HepG2 (cell line): Measurements from ENCODE around the gene PDE4D. TPM values are rescaled to one million over a fixed set of nuclear protein-coding genes. Genes with fewer than 3 reads are reported as not detected.

Experiments used
- ATAC-seq: fragments of 200-7000 bp; cut with Tn5 transposase; 3 replicates; pipeline ENCODE4 v1.9.1; 2020; ENCODE audit warnings: mild to moderate bottlenecking, moderate library complexity
- BruUV-seq: library from RNA; stranded (reverse); fragments of 400-500 nt; replicated peaks from 2 replicates; lab custom pipeline; 2021; lab: Mats Ljungman, UMichigan
- CTCF ChIA-PET: fragments of 300-600 bp; formaldehyde crosslinking; extraction: SDS; loops from one replicate; lab custom pipeline; 2021; ENCODE audit warnings: low total read pairs, inconsistent platforms, low intra/inter-chr PET ratio; lab: Yijun Ruan, JAX
- POLR2A ChIA-PET: fragments of 350-600 bp; sonication (Branson Sonifier 250); formaldehyde crosslinking; loops from one replicate; lab custom pipeline; 2020; ENCODE audit warnings: antibody characterized with exemption, inconsistent platforms; lab: Yijun Ruan, JAX
- DNase-seq: peaks from one replicate; pipeline ENCODE4 v3.0.0-alpha.2; 2015; ENCODE audit warnings: low spot score
- FAIRE-seq: peaks from 3 replicates; lab custom pipeline; 2011; peaks lifted over from hg19 to GRCh38; lab: Jason Lieb, UNC
- H2AFZ ChIP-seq: one replicate; pipeline ENCODE4 v1.6.1; 2011; ENCODE audit warnings: low read length, inconsistent platforms
- H3K27ac ChIP-seq: fragments of 300-600 bp; 3 replicates; pipeline ENCODE4 v1.8.0; 2011; ENCODE audit warnings: mixed run types, mild to moderate bottlenecking, mixed read lengths, low read length, inconsistent platforms; ENCODE audit not compliant: insufficient read depth; ENCODE audit errors: extremely low read length
- H3K27me3 ChIP-seq, 2 experiments: fragments of 200-600 bp in 1 of 2; 2 replicates in 1 of 2; 3 replicates in 1 of 2; pipeline versions ENCODE4 v1.6.0 to v1.8.0; 2011; ENCODE audit warnings: low read length in 2 of 2, mild to moderate bottlenecking in 2 of 2, moderate library complexity in 2 of 2, inconsistent platforms in 1 of 2; ENCODE audit not compliant: insufficient read depth in 2 of 2, control insufficient read depth in 1 of 2
- H3K36me3 ChIP-seq, 2 experiments: fragments of 200-600 bp in 1 of 2; replicated peaks in 1 of 2; 2 replicates in 1 of 2; 3 replicates in 1 of 2; pipeline versions ENCODE4 v1.5.1 to v1.8.0; 2011; ENCODE audit warnings: low read length in 2 of 2, inconsistent platforms in 1 of 2; ENCODE audit not compliant: insufficient read depth in 2 of 2, control insufficient read depth in 1 of 2
- H3K4me1 ChIP-seq: 2 replicates; pipeline ENCODE4 v1.5.1; 2012; ENCODE audit warnings: low read length, inconsistent platforms; ENCODE audit not compliant: insufficient read depth
- H3K4me2 ChIP-seq: 2 replicates; pipeline ENCODE4 v1.6.0; 2011; ENCODE audit warnings: low read depth, low read length, inconsistent platforms
- H3K4me3 ChIP-seq, 3 experiments: fragments of 200-600 bp in 1 of 3; sonication (generic), shearing (Covaris generic) in 1 of 3; replicated peaks in 1 of 3; 2 replicates each; pipeline ENCODE4 v1.5.1; 2011 to 2016; ENCODE audit warnings: low read length in 3 of 3, inconsistent platforms in 2 of 3, low read depth in 2 of 3, mild to moderate bottlenecking in 2 of 3, control low read depth in 1 of 3, mixed read lengths in 1 of 3; ENCODE audit not compliant: insufficient read depth in 1 of 3
- H3K79me2 ChIP-seq: one replicate; pipeline ENCODE4 v1.6.1; 2011; ENCODE audit warnings: low read length, inconsistent platforms; ENCODE audit not compliant: insufficient read depth
- H3K9ac ChIP-seq: 2 replicates; pipeline ENCODE4 v1.6.0; 2011; ENCODE audit warnings: mild to moderate bottlenecking, low read depth, low read length, inconsistent platforms; ENCODE audit not compliant: insufficient read depth
- H3K9me3 ChIP-seq: 2 replicates; pipeline ENCODE4 v1.5.1; 2012; ENCODE audit warnings: mild to moderate bottlenecking, low read length
- H4K20me1 ChIP-seq: 2 replicates; pipeline ENCODE4 v1.6.0; 2011; ENCODE audit warnings: inconsistent platforms, mild to moderate bottlenecking, low read length, moderate library complexity; ENCODE audit not compliant: insufficient read depth
- ARID2 ChIP-seq: sonication (generic); formaldehyde crosslinking; IDR thresholded peaks from 2 replicates; pipeline ENCODE4 v1.8.1; 2022; ENCODE audit warnings: mild to moderate bottlenecking, missing genetic modification reagents, borderline replicate concordance
- HNF4A ChIP-seq: sonication (generic); formaldehyde crosslinking; IDR thresholded peaks from 2 replicates; pipeline ENCODE4 v1.4.0; 2020; ENCODE audit warnings: missing genetic modification reagents
- MTA3 ChIP-seq: sonication (generic); formaldehyde crosslinking; IDR thresholded peaks from 2 replicates; pipeline ENCODE4 v1.4.0; 2020; ENCODE audit warnings: missing genetic modification reagents
- NR2F1 ChIP-seq, 2 experiments: fragments of 450-650 bp in 1 of 2; formaldehyde crosslinking in 1 of 2; IDR thresholded peaks; 2 replicates each; pipeline versions ENCODE4 v1.5.0 to v1.6.1; 2016 to 2020; ENCODE audit warnings: mild to moderate bottlenecking in 1 of 2, missing compliant biosample characterization in 1 of 2, missing genetic modification reagents in 1 of 2, moderate library complexity in 1 of 2
- PITX1 ChIP-seq: sonication (generic); formaldehyde crosslinking; IDR thresholded peaks from 2 replicates; pipeline ENCODE4 v1.5.1; 2020; ENCODE audit warnings: mild to moderate bottlenecking, missing genetic modification reagents
- REST ChIP-seq, 2 experiments: IDR thresholded peaks; 2 replicates each; pipeline ENCODE4 v1.6.1; 2011 to 2012; ENCODE audit warnings: low read length in 2 of 2, borderline replicate concordance in 1 of 2, low read depth in 1 of 2, mild to moderate bottlenecking in 1 of 2, moderate library complexity in 1 of 2
- SKI ChIP-seq: fragments of 450-650 bp; IDR thresholded peaks from one replicate; pipeline ENCODE4 v1.6.1; 2018; ENCODE audit warnings: mild to moderate bottlenecking; ENCODE audit not compliant: partially characterized antibody
- ZNF207 ChIP-seq: fragments of 450-650 bp; IDR thresholded peaks from 2 replicates; pipeline ENCODE4 v1.6.1; 2016; ENCODE audit warnings: antibody characterized with exemption, borderline replicate concordance
- ZNF564 ChIP-seq: sonication (generic); formaldehyde crosslinking; IDR thresholded peaks from 2 replicates; pipeline ENCODE4 v1.8.1; 2023; ENCODE audit warnings: mild to moderate bottlenecking, missing genetic modification reagents
- ZNF646 ChIP-seq: sonication (generic); formaldehyde crosslinking; IDR thresholded peaks from 2 replicates; pipeline ENCODE4 v1.9.0; 2021; ENCODE audit warnings: mild to moderate bottlenecking, missing genetic modification reagents
- ZNF768 ChIP-seq: sonication (generic); formaldehyde crosslinking; IDR thresholded peaks from 2 replicates; pipeline ENCODE4 v1.4.0; 2020; ENCODE audit warnings: missing genetic modification reagents
- WGBS: methylation state at CpG from one replicate; pipeline ENCODE4 v1.1.6; 2017; ENCODE audit warnings: low lambda C conversion rate; 5-methylcytosine and 5-hydroxymethylcytosine counted together
- in situ Hi-C: cut with HindIII; loops from 2 replicates; pipeline ENCODE4 v1.10.0; 2017; ENCODE audit warnings: low pct_unique_long_range_greater_than_20kb; ENCODE audit not compliant: extremely low pct_ligation_motif_present
- intact Hi-C: fragments of 100-400 bp; cut with micrococcal nuclease; formaldehyde crosslinking; loops from one replicate; pipeline ENCODE4 v1.10.0; 2022; ENCODE audit not compliant: unreplicated experiment
- polyA plus RNA-seq, 8 experiments: library from polyadenylated mRNA; depleted of rRNA in 3 of 8; stranded (reverse) in 7 of 8; unstranded in 1 of 8; fragments of >200 nt; fragmentation: Illumina TruSeq in 4 of 8; extraction: Trizol in 4 of 8; gene quantifications; 2 replicates each; pipeline versions ENCODE4 v1.2.1 to v1.2.3, GENCODE V29; 2011 to 2016; ENCODE audit warnings: low read depth in 4 of 8, missing spikeins in 1 of 8, mixed read lengths in 1 of 8; ENCODE audit not compliant: insufficient read depth in 1 of 8
- total RNA-seq, 5 experiments: library from RNA; depleted of rRNA; stranded (reverse); fragments of >200 nt; fragmentation: Illumina TruSeq; extraction: Trizol; gene quantifications; 2 replicates each; pipeline ENCODE4 v1.2.3, GENCODE V29; 2016; ENCODE audit warnings: low read depth in 1 of 5

PDE4D gene
- total and polyA plus RNA-seq, 2 of the 13 experiments (the other 11 are each of a cell fraction or from before 2014, with no cell fraction given) = 7.0 to 12.2 TPM

GRCh38 chr5:59259237-59259636 is 634.3 kb downstream of the PDE4D start (continued):
- TF ChIP-seq MTA3 (CRISPR knock-in tag) (no peak), ZNF768 (CRISPR knock-in tag) (no peak)
- TF ChIP-seq, all 625 proteins: peak for 0

GRCh38 chr5:59257488-59258400 is 635.8 kb downstream of the PDE4D start:
- ATAC-seq = peak; percentile 91
- peak overlapping the region; percentile 20 for H3K27ac ChIP-seq
- peaks cover 23% of the 10 kb centered on the region for H3K4me1 ChIP-seq
- H2AFZ ChIP-seq = no peak overlapping the region
- no peaks in the 10 kb centered on the region for H3K79me2 ChIP-seq
- in situ Hi-C loops = no loop called here
- no peak overlapping the region for H3K4me3 ChIP-seq
- no peak for FAIRE-seq
- H3K9me3 ChIP-seq = no peaks in the 10 kb centered on the region
- no TSS peak for BruUV-seq
- no peaks in the 10 kb centered on the region for H3K36me3 ChIP-seq
- intact Hi-C loops = no loop called here
- H4K20me1 ChIP-seq = 0 out of 2 replicates have a peak, but pooled peaks cover 4% of the 10 kb centered on the region
- H3K27me3 ChIP-seq = no peaks in the 10 kb centered on the region
- peak; percentile 29 for DNase-seq
- H3K9ac ChIP-seq = no peak overlapping the region
- CTCF ChIA-PET = no interaction called here
- POLR2A ChIA-PET = no interaction called here
- 11% methylated on average over 3 of the region's 4 CpGs for WGBS
- H3K4me2 ChIP-seq = peak overlapping the region; percentile 28; the same call in 1 of the 2 replicates
- TF ChIP-seq ZNF564 (CRISPR knock-in tag) = no peak
- TF ChIP-seq ARID2 (CRISPR knock-in tag) = no peak
- TF ChIP-seq PITX1 = peak; percentile 67; the same call in 1 of the 2 replicates
- TF ChIP-seq HNF4A (CRISPR knock-in tag) = peak; percentile 54; the same call in 1 of the 2 replicates
- no peak for TF ChIP-seq NR2F1 (CRISPR knock-in tag; IDR thresholded peaks at IDR 0.05)
- TF ChIP-seq REST (IDR thresholded peaks at IDR 0.05; ENCODE audit: borderline replicate concordance in 1 of 2, low read depth in 1 of 2, low read length in 2 of 2) = peak in 1 of 2 experiments; percentile 25; a peak in 1 of 4 replicates
- TF ChIP-seq ZNF207 = no peak
- no peak for TF ChIP-seq SKI
- peak; percentile 85 for TF ChIP-seq ZNF646
